Suprapubic skin (tissue), 3 donors: ENCODE measurements around the gene PPP1R13B.

ENCODE experiments used
- CTCF ChIP-seq, 2 donors: fragments of 200-600 bp in 1 of 2; fragments of 450-650 bp in 1 of 2; sonication (generic) in 1 of 2; IDR thresholded peaks; one replicate each; pipeline ENCODE4 v1.5.1; 2016 to 2019; ENCODE audit warnings: antibody characterized with exemption in 2 of 2, mild to moderate bottlenecking in 1 of 2, moderate library complexity in 1 of 2
- POLR2AphosphoS5 ChIP-seq, 3 donors: sonication (generic); formaldehyde crosslinking; IDR thresholded peaks; one replicate each; pipeline ENCODE4 v1.6.1; 2017; ENCODE audit warnings: antibody characterized with exemption in 3 of 3

- TF ChIP-seq CTCF (IDR thresholded peaks at IDR 0.05), result no peak
- no peak for TF ChIP-seq POLR2AphosphoS5 (IDR thresholded peaks at IDR 0.05)
Observed at GRCh38 chr14:103859416-103860202, 12.2 kb upstream of the PPP1R13B start.
